ENCODE results near the gene RPP21.

RPP21 gene

GRCh38 chr6:30355281-30355680 lies 10.3 kb downstream of the RPP21 start:
- DNase-seq (ENCODE audit: low read depth): no peak
- no peak for TF ChIP-seq CTCF (IDR thresholded peaks at IDR 0.05; ENCODE audit: insufficient read depth, low read depth, low read length, missing control alignments)

GRCh38 chr6:30356536-30356935 lies 11.6 kb downstream of the RPP21 start:
- TF ChIP-seq CTCF (IDR thresholded peaks at IDR 0.05; ENCODE audit: insufficient read depth, low read depth, low read length, missing control alignments): no peak
- no peak for DNase-seq (ENCODE audit: low read depth)
- H3K4me3 ChIP-seq (ENCODE audit: low read length): no peak overlapping the region

More at GRCh38 chr6:30355281-30355680, 10.3 kb downstream of the RPP21 start:
- no peak overlapping the region for H3K4me3 ChIP-seq (ENCODE audit: low read length)

- TF ChIP-seq CTCF (IDR thresholded peaks at IDR 0.05; ENCODE audit: insufficient read depth, low read depth, low read length, missing control alignments): peak; percentile 81
- H3K4me3 ChIP-seq (ENCODE audit: low read length): peak overlapping the region; percentile 41
- peak; percentile 75 for DNase-seq (ENCODE audit: low read depth)
Measured at GRCh38 chr6:30357678-30358540, 13.0 kb downstream of the RPP21 start.

- H3K4me3 ChIP-seq (ENCODE audit: low read length): no peak overlapping the region
- no peak for TF ChIP-seq CTCF (IDR thresholded peaks at IDR 0.05; ENCODE audit: insufficient read depth, low read depth, low read length, missing control alignments)
- DNase-seq (ENCODE audit: low read depth): no peak
Measured at GRCh38 chr6:30359276-30359675, 14.3 kb downstream of the RPP21 start.

GRCh38 chr6:30360139-30360538 lies 15.2 kb downstream of the RPP21 start:
- no peak overlapping the region for H3K4me3 ChIP-seq (ENCODE audit: low read length)
- TF ChIP-seq CTCF (IDR thresholded peaks at IDR 0.05; ENCODE audit: insufficient read depth, low read depth, low read length, missing control alignments): no peak
- no peak for DNase-seq (ENCODE audit: low read depth)

- DNase-seq (ENCODE audit: low read depth): peak; percentile 14
- H3K4me3 ChIP-seq (ENCODE audit: low read length): no peak overlapping the region
- TF ChIP-seq CTCF (IDR thresholded peaks at IDR 0.05; ENCODE audit: insufficient read depth, low read depth, low read length, missing control alignments): no peak
Measured at GRCh38 chr6:30361661-30362060, 16.7 kb downstream of the RPP21 start.

- DNase-seq (ENCODE audit: low read depth): no peak
- no peak overlapping the region for H3K4me3 ChIP-seq (ENCODE audit: low read length)
- no peak for TF ChIP-seq CTCF (IDR thresholded peaks at IDR 0.05; ENCODE audit: insufficient read depth, low read depth, low read length, missing control alignments)
Measured at GRCh38 chr6:30363459-30363858, 18.5 kb downstream of the RPP21 start.

Data from epithelial cell of esophagus (primary cell).